Stimulated activated CD4-positive, alpha-beta T cell treated with anti-CD3 and anti-CD28 coated beads, Interleukin-4, amount 100 ng/mL, for 48 hours (primary cell): ENCODE measurements around the gene CFAP97D1.
"Not testable (repeated sequence)": the region's sequence is repeated elsewhere in the genome, so short reads cannot be mapped to it uniquely, and the experiment has no call there.

Source experiments
- DNase-seq, 2 donors: peaks; one replicate each; pipeline ENCODE4 v3.0.0-alpha.2; 2020; ENCODE audit warnings: low read depth in 2 of 2

The CFAP97D1 gene

GRCh38 chr17:43798024-43798423 lies 17.8 kb downstream of the CFAP97D1 start:
- DNase-seq = not testable (repeated sequence)

DNA sequence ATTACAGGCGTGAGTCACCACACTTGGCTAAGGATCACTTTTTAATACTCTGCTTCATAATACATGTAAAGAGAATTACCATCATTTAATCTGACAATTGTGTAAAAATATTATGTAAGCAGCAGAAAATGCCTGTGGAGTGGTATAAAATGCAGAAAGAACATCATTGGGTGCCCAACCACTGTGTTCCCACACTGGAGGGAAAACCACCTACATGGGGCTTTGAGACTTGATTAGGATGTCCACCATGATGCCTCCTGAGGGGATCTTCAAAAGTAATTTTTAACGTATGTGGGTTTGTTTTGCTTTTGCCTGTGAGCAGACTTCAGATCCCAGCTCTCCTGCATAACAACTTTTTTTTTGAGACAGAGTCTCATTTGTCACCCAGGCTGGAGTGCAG lies 18.8 kb downstream of the CFAP97D1 start:
- no peak for DNase-seq

GRCh38 chr17:43800736-43801135 lies 20.5 kb downstream of the CFAP97D1 start:
- no peak for DNase-seq

DNA sequence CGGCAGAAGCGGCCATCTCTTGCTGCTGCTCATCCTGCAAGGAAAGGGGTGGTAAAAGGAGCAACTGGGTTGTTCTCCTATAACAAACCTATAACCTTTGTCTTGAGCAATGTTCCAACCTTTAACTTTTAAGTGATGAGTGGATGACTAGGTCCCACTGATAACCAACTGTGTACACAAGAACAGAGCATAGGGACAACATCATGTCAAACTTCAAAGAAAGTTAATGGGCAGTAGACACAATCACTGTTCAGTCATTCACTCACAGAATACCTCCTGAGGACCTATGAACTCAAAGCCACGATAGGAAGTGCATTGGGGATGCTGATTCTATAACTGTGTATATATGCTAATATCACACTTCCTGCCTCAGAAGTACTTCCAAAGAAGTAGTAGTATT lies 21.6 kb downstream of the CFAP97D1 start:
- no peak for DNase-seq

- DNase-seq = no peak
These were observed 23.5 kb downstream of the CFAP97D1 start for GRCh38 chr17:43803758-43804157.

DNA sequence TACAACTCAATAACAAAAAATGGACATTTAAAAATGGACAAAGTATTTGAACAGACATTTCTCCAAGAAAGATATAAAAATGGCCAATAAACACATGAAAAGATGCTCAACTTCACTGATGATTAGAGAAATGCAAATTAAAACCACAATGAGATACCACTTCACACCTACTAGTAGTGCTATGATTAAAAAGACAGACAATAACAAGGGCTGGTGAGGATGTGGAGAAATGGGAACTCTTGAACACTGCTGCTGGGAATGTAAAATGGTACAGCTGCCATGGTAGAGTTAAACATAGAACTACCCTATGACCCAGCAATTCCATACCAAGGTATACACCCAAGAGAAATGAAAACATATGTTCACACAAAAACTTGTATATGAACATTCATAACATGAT lies 24.9 kb downstream of the CFAP97D1 start:
- DNase-seq = no peak

- no peak for DNase-seq
These were observed 27.8 kb downstream of the CFAP97D1 start for GRCh38 chr17:43808076-43808475.

- DNase-seq = no peak
These were observed 28.9 kb downstream of the CFAP97D1 start for GRCh38 chr17:43809121-43809520.

DNA sequence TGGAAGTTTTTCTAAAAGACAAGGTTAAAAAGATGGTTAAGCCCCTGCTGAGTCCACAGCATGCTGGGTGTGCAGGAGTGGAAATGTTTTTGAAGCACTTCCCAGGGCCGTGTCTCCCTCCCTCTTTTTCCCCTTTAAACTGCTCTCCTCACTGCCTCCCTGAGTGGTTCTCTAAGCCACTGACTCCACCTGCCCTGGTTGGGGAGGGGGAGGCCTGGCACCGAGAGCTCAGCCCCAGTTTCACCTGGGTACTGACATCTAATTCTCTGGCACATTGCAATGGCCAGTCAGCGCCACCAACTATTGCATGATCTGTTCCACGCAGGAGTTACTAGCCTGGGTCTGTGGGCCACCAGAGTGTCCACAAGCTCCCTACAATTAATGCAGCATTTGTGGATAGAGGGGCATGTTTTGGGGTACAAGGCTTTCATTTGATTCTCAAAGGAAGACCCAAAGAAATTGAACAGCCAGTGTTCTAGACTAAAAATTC lies 30.0 kb downstream of the CFAP97D1 start:
- no peak for DNase-seq

DNA sequence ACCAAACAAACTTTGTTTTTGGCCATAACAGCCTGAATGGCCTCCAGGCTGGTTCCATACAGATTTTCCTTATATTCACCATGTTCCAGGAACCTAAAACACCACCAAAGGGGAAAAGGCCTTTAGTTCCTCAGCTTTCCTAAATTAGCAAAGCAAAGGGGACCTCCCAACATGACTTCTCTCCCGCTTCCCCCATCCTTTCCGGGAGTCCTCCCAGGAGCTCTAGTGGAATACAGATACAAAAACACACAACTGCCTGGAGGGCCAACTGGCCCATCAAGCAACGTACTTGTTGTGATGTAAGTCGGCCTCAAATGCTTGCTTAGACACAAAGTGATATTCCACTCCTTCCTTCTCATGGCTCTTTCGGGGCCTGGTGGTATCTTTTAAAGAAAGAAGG lies 30.6 kb downstream of the CFAP97D1 start:
- no peak for DNase-seq

DNA sequence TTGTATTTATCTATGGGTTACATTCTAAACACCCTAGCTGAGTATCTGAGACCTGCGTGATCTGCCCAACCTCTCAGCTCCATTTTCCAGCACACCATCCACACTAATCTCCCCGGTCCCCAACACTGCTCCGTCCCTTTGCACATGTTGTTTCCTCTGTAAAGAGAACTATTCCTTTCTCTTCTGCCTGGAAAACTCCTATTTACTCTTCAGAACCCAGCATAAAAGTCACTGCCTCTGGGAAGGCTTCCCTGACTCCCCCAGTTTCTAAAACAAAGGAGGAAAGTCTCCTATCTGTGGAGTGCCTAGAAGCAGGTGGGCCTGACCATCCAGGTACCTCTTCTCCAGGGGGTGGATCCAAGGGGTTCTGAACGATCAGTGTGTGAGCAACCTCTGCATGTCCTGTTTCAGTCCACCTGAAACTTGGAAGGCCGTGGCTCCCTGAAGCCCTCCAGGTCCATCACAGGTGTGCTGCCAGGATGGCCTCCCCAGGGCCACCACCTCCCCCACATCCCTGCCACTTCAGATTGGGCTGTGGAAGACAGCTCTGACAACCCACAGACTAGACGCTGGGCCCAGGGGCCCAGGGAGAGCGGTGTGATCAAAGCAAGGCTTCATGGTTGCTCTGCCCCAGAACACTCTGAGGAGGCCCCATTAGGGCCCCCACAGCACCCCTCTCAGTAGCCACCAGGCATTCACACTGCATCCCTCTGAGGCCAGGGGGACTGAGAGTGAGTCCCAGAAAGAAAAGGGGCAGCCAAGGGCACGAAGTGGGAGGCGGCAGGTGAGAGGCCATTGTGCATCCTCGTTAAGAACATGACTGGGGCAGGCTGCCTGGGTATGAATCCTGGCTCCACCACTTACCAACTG lies 32.4 kb downstream of the CFAP97D1 start:
- DNase-seq = no peak

- DNase-seq = no peak
These were observed 33.2 kb downstream of the CFAP97D1 start for GRCh38 chr17:43813386-43813785.

GRCh38 chr17:43814026-43814425 lies 33.8 kb downstream of the CFAP97D1 start:
- DNase-seq = no peak

- no peak for DNase-seq
These were observed 34.5 kb downstream of the CFAP97D1 start for GRCh38 chr17:43814714-43815113.

DNA sequence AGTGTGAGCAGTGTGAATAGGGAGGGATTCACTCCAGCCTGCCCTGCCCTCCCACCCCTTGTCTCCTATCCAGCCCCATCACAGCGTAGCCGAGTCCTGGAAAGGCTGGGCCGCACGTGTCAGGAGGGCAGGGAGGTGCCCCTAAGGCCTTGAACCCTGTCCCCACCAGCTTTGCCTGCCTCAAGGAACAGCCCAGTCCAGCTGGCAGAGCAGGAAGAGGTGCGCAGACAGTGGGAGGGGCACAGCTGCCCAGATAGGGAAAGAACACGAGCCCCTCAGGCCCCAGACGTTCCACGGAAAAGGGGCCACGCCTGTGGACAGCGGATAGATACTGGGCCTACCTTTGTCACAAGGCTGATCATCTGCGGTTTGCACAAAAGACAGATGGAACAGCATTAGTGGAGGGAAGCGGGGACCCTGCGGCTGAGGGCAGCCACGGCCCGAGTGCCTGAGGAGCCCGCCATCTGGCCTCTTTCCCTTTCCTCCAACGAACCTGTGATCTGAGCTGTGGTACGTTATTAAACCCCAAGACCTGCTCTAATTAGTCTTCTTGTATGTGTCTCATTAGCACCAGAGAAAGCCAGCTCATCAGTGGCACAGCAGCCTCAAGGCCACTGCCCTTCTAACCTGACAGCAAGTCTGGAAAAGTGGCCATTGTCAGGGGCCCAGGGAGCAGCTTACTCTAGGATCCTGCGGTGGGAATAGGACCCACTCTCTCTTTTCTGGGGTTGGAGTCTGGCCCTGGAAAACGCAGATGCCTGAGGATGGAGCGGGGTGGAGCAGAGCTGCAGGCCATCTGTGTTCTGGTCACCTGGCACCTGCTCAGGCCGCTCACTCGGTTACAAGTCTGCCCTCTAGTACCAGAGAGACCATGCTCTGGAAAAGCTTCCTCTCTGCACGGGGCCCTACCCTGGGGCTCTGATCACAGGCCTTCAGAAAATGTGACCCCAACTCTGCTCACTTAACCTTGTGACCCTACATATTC lies 36.4 kb downstream of the CFAP97D1 start:
- no peak for DNase-seq

DNA sequence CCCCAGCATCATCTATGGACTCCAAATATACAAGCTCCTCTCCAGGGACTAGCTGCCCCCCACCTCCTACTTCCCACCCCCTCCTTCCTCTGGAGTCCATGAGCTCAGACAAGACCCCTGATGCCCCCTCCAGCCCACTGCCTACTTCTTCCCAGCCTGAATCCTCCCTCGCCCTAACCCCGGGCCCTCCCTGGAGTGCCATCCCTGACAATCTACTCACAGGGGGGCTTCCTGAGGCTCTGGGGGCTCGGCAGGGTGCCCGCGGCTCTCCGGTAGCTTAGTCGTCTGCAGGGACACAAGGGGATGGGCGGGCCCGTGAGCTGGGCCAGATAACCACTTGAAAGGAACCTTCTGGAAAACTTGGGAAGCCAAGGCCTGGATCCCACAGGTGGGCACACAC lies 37.6 kb downstream of the CFAP97D1 start:
- no peak for DNase-seq

GRCh38 chr17:43818966-43819365 lies 38.7 kb downstream of the CFAP97D1 start:
- no peak for DNase-seq

DNA sequence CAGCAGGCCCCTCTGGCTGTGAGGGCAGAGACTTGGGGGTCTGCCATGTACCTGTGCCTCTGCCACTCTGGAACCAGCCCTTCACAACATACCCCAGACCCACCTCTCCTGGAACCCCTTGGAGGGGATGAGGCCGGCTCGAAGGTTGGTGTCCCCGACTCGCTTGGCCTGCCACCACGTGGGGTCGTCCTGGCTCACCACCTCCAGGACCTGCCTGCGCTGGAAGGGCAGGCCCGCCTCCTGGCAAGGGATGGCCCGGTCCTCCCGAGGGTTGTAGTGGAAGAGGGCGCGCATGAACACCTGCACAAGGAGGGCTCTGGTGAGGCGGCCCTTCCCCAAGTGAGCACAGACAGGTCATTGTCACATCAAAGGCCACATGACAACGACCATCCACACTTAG lies 40.5 kb downstream of the CFAP97D1 start:
- no peak for DNase-seq

GRCh38 chr17:43822570-43823190 lies 42.4 kb downstream of the CFAP97D1 start:
- no peak for DNase-seq

- DNase-seq = no peak
These were observed 43.3 kb downstream of the CFAP97D1 start for GRCh38 chr17:43823350-43824084.

DNA sequence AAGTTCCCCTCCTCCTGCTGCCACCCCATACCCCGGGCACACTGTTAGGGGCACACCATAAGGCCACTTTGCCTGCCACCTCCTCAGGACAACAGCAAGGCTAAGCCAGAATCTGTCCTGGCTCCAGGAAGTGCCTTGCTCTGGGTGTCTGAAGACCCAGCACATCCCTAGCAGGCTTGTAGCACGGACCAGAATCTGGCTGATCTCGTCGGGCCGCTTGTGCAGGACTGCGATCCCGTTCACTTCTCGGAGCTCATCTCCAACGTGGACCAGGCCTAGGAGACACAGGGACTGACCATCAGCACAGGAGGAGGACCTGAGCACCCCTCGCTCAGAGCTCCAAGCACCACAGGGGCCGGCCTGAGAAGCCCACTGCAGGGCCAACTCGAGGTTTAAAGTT lies 45.3 kb downstream of the CFAP97D1 start:
- DNase-seq = no peak
